OCI-LY3 (cell line): ENCODE data around the gene SIAE.

Source experiments
- CTCF ChIP-seq: fragments of 200-600, 300-600 bp; sonication (generic); IDR thresholded peaks from 2 replicates; pipeline ENCODE4 v1.5.1; 2014; ENCODE audit warnings: antibody characterized with exemption, low read length, low read depth
- EZH2phosphoT487 ChIP-seq: fragments of 200-600 bp; shearing (Covaris generic); IDR thresholded peaks from 2 replicates; pipeline ENCODE4 v1.6.1; 2018; ENCODE audit warnings: antibody characterized with exemption, mixed run types, low read depth

- TF ChIP-seq EZH2phosphoT487 (no peak), CTCF (no peak)
Observed at GRCh38 chr11:124612045-124612444, 61.5 kb downstream of the SIAE start.
